ENCODE results near the gene WDFY4. TPM values are rescaled to one million over a fixed set of nuclear protein-coding genes. Genes with fewer than 3 reads are reported as not detected.

WDFY4 gene
- total RNA-seq, 1 donor from 2014 or later: 0.94 TPM

- DNase-seq: no peak
These were observed 263.2 kb downstream of the WDFY4 start for GRCh38 chr10:48947690-48948469.

GRCh38 chr10:48948470-48949037 lies 263.9 kb downstream of the WDFY4 start:
- DNase-seq: no peak

- DNase-seq: no peak
These were observed 267.0 kb downstream of the WDFY4 start for GRCh38 chr10:48951707-48952106.

- DNase-seq: no peak
These were observed 272.9 kb downstream of the WDFY4 start for GRCh38 chr10:48957361-48958151.

- DNase-seq: no peak
These were observed 274.0 kb downstream of the WDFY4 start for GRCh38 chr10:48958598-48959190.

- DNase-seq: no peak
These were observed 279.4 kb downstream of the WDFY4 start for GRCh38 chr10:48964038-48964437.

- DNase-seq: no peak
These were observed 280.8 kb downstream of the WDFY4 start for GRCh38 chr10:48965460-48965859.

GRCh38 chr10:48968036-48968435 lies 283.4 kb downstream of the WDFY4 start:
- DNase-seq: no peak

- DNase-seq: no peak
These were observed 285.4 kb downstream of the WDFY4 start for GRCh38 chr10:48970046-48970445.

- DNase-seq: no peak
These were observed 286.0 kb downstream of the WDFY4 start for GRCh38 chr10:48970654-48971053.

GRCh38 chr10:48973065-48973464 lies 288.4 kb downstream of the WDFY4 start:
- no peak for DNase-seq

GRCh38 chr10:48974510-48975156 lies 290.0 kb downstream of the WDFY4 start:
- no peak for DNase-seq

GRCh38 chr10:48976196-48976595 lies 291.5 kb downstream of the WDFY4 start:
- no peak for DNase-seq

- DNase-seq: no peak
These were observed 293.6 kb downstream of the WDFY4 start for GRCh38 chr10:48978318-48978717.

- no peak for DNase-seq
These were observed 296.7 kb downstream of the WDFY4 start for GRCh38 chr10:48981310-48981907.

- no peak for DNase-seq
These were observed 297.9 kb downstream of the WDFY4 start for GRCh38 chr10:48982584-48982983.

GRCh38 chr10:48983648-48984351 lies 299.1 kb downstream of the WDFY4 start:
- no peak for DNase-seq

- DNase-seq: no peak
These were observed 301.0 kb downstream of the WDFY4 start for GRCh38 chr10:48985621-48986158.

- DNase-seq: no peak
These were observed 305.6 kb downstream of the WDFY4 start for GRCh38 chr10:48990226-48990625.

GRCh38 chr10:48993627-48994026 lies 309.0 kb downstream of the WDFY4 start:
- no peak for DNase-seq

GRCh38 chr10:48996329-48996728 lies 311.7 kb downstream of the WDFY4 start:
- no peak for DNase-seq

All from occipital lobe (tissue), 2 donors.